Uterus (tissue), 4 donors: ENCODE measurements around the gene DNASE1L3. TPM values are rescaled to one million over a fixed set of nuclear protein-coding genes. Genes with fewer than 3 reads are reported as not detected.

Source experiments
- DNase-seq, 2 donors: peaks; one replicate each; pipeline ENCODE4 v3.0.0-alpha.2; 2019 to 2020
- H3K27ac ChIP-seq, 2 donors: fragments of 200-600 bp; sonication (generic); 1 replicate in 1 of 2; 2 replicates in 1 of 2; pipeline ENCODE4 v1.5.1; 2016 to 2018
- H3K27me3 ChIP-seq, 2 donors: fragments of 200-600 bp; sonication (generic); one replicate each; pipeline ENCODE4 v1.5.1; 2018 to 2019; ENCODE audit warnings: control low read depth in 1 of 2
- H3K36me3 ChIP-seq, 2 donors: fragments of 200-600 bp; sonication (generic); one replicate each; pipeline ENCODE4 v1.5.1; 2019; ENCODE audit warnings: control low read depth in 1 of 2
- H3K4me1 ChIP-seq, 2 donors: fragments of 200-600 bp; sonication (generic); one replicate each; pipeline ENCODE4 v1.5.1; 2018 to 2019; ENCODE audit warnings: control low read depth in 1 of 2
- H3K4me3 ChIP-seq, 2 donors: fragments of 200-600 bp; sonication (generic); 1 replicate in 1 of 2; 2 replicates in 1 of 2; pipeline ENCODE4 v1.5.1; 2018 to 2019; ENCODE audit warnings: mild to moderate bottlenecking in 1 of 2
- H3K9me3 ChIP-seq, 2 donors: fragments of 200-600 bp; sonication (generic); one replicate each; pipeline ENCODE4 v1.5.1; 2019; ENCODE audit warnings: control low read depth in 1 of 2
- CTCF ChIP-seq, 4 experiments: fragments of 200-600 bp in 2 of 4; fragments of 450-650 bp in 2 of 4; sonication (generic) in 2 of 4; IDR thresholded peaks; one replicate each; pipeline ENCODE4 v1.5.1; 2016 to 2019; ENCODE audit warnings: antibody characterized with exemption in 4 of 4, mild to moderate bottlenecking in 2 of 4, moderate library complexity in 1 of 4
- POLR2A ChIP-seq, 2 donors: fragments of 450-650 bp; IDR thresholded peaks; one replicate each; pipeline ENCODE4 v1.6.1; 2016; ENCODE audit warnings: antibody characterized with exemption in 2 of 2, mild to moderate bottlenecking in 1 of 2, moderate library complexity in 1 of 2
- intact Hi-C: fragments of 100-400 bp; cut with DNase I; formaldehyde crosslinking; loops from one replicate; pipeline ENCODE4 v1.15.1; 2023; ENCODE audit warnings: low total_unique reads
- total RNA-seq, 4 donors: library from RNA; depleted of rRNA in 3 of 4; stranded (reverse); fragments of >200 nt in 3 of 4; gene quantifications; one replicate each; pipeline versions ENCODE4 v1.1.0 to v1.2.4, GENCODE V29; 2014 to 2023
- donor health status: DM: yes; HTN: yes; CAD: no.

Gene DNASE1L3, protein sequence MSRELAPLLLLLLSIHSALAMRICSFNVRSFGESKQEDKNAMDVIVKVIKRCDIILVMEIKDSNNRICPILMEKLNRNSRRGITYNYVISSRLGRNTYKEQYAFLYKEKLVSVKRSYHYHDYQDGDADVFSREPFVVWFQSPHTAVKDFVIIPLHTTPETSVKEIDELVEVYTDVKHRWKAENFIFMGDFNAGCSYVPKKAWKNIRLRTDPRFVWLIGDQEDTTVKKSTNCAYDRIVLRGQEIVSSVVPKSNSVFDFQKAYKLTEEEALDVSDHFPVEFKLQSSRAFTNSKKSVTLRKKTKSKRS
- total RNA-seq, result 1 to 10 TPM in 3 of 4 donors, under 1 TPM in 1; 0.77 to 3.2 (median 2.4) TPM

GRCh38 chr3:58210761-58211460 lies at the start of gene DNASE1L3:
TSS of gene DNASE1L3 (minus strand) at chr3:58210972. CDS start at chr3:58210906, 66 bp downstream.
- intact Hi-C loops, result no loop called here
- no peak for DNase-seq
- Histone ChIP-seq H3K9me3 (no peaks in the 10 kb centered on the region), H3K4me1 (no peaks in the 10 kb centered on the region), H3K36me3 (no peaks in the 10 kb centered on the region), H3K27ac (no peak within 1 kb of the TSS), H3K27me3 (no peaks in the 10 kb centered on the region), H3K4me3 (no peak within 1 kb of the TSS)
- TF ChIP-seq POLR2A (IDR thresholded peaks at IDR 0.05) (no peak), CTCF (IDR thresholded peaks at IDR 0.05) (no peak)

DNA sequence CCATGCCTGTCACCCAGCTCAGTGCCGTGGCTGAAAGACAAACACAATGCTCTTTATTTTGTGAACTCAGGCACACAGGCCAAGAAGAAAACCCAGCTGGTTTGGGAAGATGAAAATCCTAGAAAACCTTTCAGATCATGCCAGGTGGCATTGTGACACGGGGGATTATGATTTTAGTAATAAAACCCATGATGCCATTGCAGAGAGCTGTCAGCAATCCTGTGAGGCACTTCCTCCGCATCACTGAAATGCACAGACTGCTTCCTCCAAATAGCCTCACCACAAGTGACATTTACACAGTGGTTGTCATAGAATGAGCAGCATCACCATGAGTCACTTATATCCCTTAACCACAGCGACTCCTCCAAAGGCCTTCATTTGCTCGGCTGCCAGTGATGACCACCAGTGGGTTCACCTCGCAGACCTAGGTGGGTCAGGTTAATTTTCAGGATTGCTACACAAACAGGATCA lies 49.5 kb upstream of the DNASE1L3 start:
- Histone ChIP-seq H3K36me3 (no peaks in the 10 kb centered on the region), H3K4me1 (no peaks in the 10 kb centered on the region), H3K27me3 (no peaks in the 10 kb centered on the region), H3K9me3 (no peaks in the 10 kb centered on the region), H3K27ac (no peak overlapping the region), H3K4me3 (no peak overlapping the region)
- intact Hi-C loops, result no loop called here
- TF ChIP-seq POLR2A (IDR thresholded peaks at IDR 0.05) (no peak), CTCF (IDR thresholded peaks at IDR 0.05) (no peak)
- no peak for DNase-seq

DNA sequence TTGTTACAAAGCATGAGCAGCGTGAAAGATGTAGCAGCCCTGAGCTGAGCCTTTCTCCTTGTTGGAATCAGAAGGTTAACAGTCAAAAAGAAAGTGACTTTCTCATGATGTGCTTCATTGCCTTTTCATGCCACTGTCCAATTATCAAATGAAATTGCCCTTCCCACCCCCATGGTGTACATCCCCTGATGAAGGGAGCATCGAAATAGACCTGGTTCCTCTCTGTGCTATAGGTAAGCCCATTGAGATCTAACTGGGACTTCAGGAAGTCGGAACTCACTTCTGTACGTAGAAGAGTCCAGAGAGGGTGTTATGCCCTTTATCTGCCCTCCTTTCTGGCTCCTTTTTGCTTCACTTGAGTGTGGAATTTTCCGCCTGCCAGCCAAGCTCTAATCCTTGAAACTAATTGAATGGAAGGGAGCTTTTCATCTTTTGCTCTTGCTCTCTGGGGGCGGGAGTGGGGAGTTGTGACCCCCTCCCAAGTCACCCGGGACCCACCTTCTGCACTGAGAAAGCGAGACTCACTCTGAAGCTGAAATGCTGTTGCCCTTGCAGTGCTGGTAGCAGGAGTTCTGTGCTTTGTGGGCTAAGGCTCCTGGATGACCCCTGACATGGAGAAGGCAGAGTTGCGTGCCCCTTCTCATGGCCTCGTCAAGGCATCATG lies 47.8 kb upstream of the DNASE1L3 start:
- no peaks in the 10 kb centered on the region for H3K36me3 ChIP-seq

GRCh38 chr3:58256511-58256910 lies 45.7 kb upstream of the DNASE1L3 start:
- no peak for DNase-seq
- Histone ChIP-seq H3K27me3 (no peaks in the 10 kb centered on the region), H3K4me3 (no peak overlapping the region), H3K9me3 (no peaks in the 10 kb centered on the region), H3K27ac (no peak overlapping the region), H3K36me3 (no peaks in the 10 kb centered on the region), H3K4me1 (no peaks in the 10 kb centered on the region)
- intact Hi-C loops, result no loop called here
- no peak for TF ChIP-seq POLR2A (IDR thresholded peaks at IDR 0.05)
- TF ChIP-seq CTCF (IDR thresholded peaks at IDR 0.05), result no peak

More for the DNA sequence above, 47.8 kb upstream of the DNASE1L3 start:
- Histone ChIP-seq H3K27ac (no peak overlapping the region), H3K27me3 (no peaks in the 10 kb centered on the region), H3K9me3 (no peaks in the 10 kb centered on the region), H3K4me1 (no peaks in the 10 kb centered on the region), H3K4me3 (no peak overlapping the region)
- intact Hi-C loops, result no loop called here
- no peak for TF ChIP-seq POLR2A (IDR thresholded peaks at IDR 0.05)
- TF ChIP-seq CTCF (IDR thresholded peaks at IDR 0.05), result no peak
- DNase-seq, result no peak

- intact Hi-C loops, result no loop called here
- no peak for DNase-seq
- Histone ChIP-seq H3K4me1 (no peaks in the 10 kb centered on the region), H3K4me3 (no peak overlapping the region), H3K9me3 (no peaks in the 10 kb centered on the region), H3K27ac (no peak overlapping the region), H3K36me3 (no peaks in the 10 kb centered on the region), H3K27me3 (no peaks in the 10 kb centered on the region)
- no peak for TF ChIP-seq CTCF (IDR thresholded peaks at IDR 0.05)
- no peak for TF ChIP-seq POLR2A (IDR thresholded peaks at IDR 0.05)
These were observed 45.3 kb upstream of the DNASE1L3 start for GRCh38 chr3:58256061-58256460.
